ENCODE data around the gene C10orf62. TPM values are rescaled to one million over a fixed set of nuclear protein-coding genes. Genes with fewer than 3 reads are reported as not detected.

Gene C10orf62
- total and polyA plus RNA-seq, 2 of the 8 experiments (the other 6 are each of a cell fraction or from before 2014, with no cell fraction given) = 0.05 TPM; not detected in 1

GRCh38 chr10:97548828-97549455, 40.6 kb upstream of the C10orf62 start (continued):
- no peak for TF ChIP-seq ATF2 (IDR thresholded peaks at IDR 0.05; ENCODE audit: low read length)
